GM18505 (cell line): ENCODE results near the gene EZR.
A peak's percentile ranks its signal among the peaks of the same experiment; 100 is the strongest.

Experiments
- ATAC-seq: cut with Tn5 transposase; IDR thresholded peaks from one replicate; pipeline ENCODE4 v1.9.1; 2021; ENCODE audit not compliant: unreplicated experiment
- POLR2A ChIP-seq: IDR thresholded peaks from 4 replicates; pipeline ENCODE4 v1.6.1; 2011; ENCODE audit warnings: borderline replicate concordance; ENCODE audit not compliant: insufficient read depth, insufficient read length; ENCODE audit errors: extremely low read depth

The EZR gene

DNA sequence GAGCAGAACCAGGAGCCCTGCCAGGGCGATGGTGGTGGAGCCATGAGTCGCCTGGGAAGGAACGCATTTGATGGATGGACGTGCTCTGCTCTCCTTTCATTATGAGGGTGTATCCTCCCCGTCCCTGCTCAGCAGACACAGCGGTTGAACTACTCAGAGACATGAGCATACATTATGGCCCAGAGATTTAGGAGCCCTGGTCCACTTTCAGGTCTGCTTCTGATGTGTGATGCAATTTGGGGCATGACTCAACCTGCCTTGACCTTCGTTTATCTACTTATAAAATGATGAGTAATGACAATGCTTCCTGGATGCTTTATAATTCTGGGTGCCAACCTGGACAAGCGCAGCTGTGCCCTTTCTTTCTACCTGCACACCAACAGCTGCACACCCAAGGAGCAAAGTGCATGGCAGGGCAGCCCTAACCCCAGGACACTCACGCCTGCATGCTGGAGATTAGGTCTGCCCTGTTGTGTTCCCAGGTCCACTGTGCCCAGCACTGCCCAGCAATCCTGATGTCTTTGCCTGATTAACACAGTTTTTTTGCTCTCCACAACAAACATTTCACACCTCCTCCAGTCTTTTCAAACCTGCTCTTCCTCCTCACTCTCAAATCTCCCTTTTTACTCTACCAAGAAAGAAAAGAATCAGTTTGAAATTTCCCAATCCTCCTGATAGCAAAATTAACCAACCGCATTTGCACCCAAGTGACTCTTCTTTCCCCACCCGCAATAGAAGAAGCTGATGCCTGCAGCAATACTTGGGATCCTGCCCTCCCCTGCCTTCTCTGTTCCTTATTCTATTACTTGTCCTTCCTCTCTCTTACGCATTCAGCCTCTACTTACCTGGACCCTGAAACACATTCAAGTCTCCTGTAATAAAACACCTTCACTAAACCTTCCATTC lies 81.2 kb downstream of the EZR start:
- ATAC-seq, result no peak
- no peak for TF ChIP-seq POLR2A

DNA sequence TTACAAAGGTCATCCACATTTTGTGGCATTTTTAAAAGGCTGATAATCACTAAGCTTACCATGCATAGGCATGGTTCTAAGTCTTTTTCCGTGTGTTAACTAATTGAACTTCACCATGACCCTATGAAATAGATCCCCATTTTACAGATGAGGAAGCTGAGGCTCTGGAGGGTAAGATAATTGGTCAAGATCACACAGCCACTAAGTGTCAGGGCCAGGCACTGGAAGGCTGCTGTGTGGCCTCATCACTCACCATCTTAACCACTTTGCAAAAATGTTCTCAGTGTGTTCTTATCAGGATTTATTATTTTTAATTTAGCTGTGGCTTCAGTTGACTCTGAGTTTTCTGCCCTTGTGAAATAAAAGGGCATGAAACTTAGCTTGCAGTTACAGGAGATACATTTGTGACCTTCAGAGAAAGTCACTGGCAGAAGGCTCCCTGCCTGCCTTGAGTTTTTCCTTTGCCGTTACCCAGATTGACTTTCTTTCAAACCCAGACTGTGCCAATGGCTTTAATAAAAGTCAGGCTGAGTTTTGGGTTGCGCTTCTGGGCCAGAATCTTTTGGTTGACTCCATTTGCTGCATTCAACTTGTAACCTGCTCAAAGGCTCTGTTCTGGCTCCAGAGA lies 82.0 kb downstream of the EZR start:
- ATAC-seq, result no peak
- TF ChIP-seq POLR2A, result no peak

DNA sequence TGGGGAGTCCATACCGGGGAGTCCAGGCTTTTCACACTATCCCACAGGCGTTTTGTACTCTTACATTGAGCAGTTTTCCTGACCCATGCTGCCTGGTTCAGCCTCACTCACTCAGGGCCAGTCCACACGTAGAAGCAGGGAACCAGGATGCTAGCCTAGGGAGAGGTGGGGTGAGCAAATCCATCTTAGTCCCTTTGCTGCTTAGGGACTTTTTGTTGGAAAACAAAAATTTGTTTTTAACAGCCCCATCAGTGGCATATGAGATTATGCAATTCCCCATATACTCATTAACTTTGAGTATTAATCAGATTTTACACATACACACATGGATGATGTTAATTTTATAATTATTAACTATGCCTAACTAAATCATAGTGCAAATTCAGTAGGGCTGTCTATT lies 84.2 kb downstream of the EZR start:
- no peak for TF ChIP-seq POLR2A
- ATAC-seq, result no peak

GRCh38 chr6:158730541-158730907 lies 88.6 kb downstream of the EZR start:
- no peak for TF ChIP-seq POLR2A
- ATAC-seq, result no peak

DNA sequence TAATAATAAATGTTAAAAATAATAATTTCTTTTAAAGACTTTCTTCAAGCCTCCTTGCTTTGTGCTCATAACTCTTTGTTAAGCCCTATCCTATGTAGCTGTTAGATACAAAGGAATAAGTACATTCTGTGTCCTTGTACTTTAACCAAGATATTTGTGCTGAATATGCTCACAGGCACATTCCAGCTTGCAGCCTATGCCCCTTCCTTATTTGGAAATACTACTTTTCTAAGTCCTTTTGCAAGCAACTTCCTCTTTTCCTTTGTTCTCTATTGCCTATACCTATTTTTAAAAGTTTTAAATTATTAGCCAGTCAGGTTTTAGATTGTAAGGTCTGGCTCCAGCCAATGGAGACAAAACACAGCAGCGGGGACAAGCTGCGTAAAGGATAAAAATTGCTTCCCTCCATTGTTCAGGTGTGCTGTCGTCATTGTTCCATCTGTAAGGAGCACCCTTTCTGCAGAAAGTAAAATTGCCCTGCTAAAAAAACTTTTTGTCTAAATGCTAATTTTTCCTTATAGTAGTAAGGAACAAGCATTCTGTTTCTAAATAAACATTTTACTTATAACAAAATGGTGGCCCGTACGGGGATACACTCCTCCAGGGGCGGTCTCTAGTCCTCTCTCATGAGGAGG lies 89.1 kb downstream of the EZR start:
- no peak for ATAC-seq
- no peak for TF ChIP-seq POLR2A

- no peak for ATAC-seq
- TF ChIP-seq POLR2A, result no peak
These were observed 93.5 kb downstream of the EZR start for GRCh38 chr6:158725704-158726103.

- TF ChIP-seq POLR2A, result no peak
- ATAC-seq, result no peak
These were observed 96.9 kb downstream of the EZR start for GRCh38 chr6:158722176-158722729.

GRCh38 chr6:158718461-158719046 lies 100.6 kb downstream of the EZR start:
- TF ChIP-seq POLR2A, result no peak
- ATAC-seq, result no peak

- ATAC-seq, result peak; percentile 43
- no peak for TF ChIP-seq POLR2A
These were observed 101.5 kb downstream of the EZR start for GRCh38 chr6:158717341-158718330.
